Measurements from ENCODE around the gene FADS6. TPM values are rescaled to one million over a fixed set of nuclear protein-coding genes. Genes with fewer than 3 reads are reported as not detected.

Gene FADS6
- total RNA-seq, 2 donors from 2014 or later: not detected

GRCh38 chr17:74864297-74864865 lies 29.1 kb downstream of the FADS6 start:
- ATAC-seq (no peak), DNase-seq (ENCODE audit: low spot score in 2 of 2) (no peak)
- no peaks in the 10 kb centered on the region for H3K9me3 Mint-ChIP-seq
- H3K27ac Mint-ChIP-seq: no peak overlapping the region
- H3K36me3 Mint-ChIP-seq: no peaks in the 10 kb centered on the region

- H3K27ac Mint-ChIP-seq: no peak overlapping the region
- H3K36me3 Mint-ChIP-seq: no peaks in the 10 kb centered on the region
- H3K9me3 Mint-ChIP-seq: no peaks in the 10 kb centered on the region
- no peak for ATAC-seq
- DNase-seq (ENCODE audit: low spot score in 2 of 2): no peak
Measured at GRCh38 chr17:74863420-74864296, 29.8 kb downstream of the FADS6 start.

GRCh38 chr17:74862919-74863318 lies 30.5 kb downstream of the FADS6 start:
- ATAC-seq (no peak), DNase-seq (ENCODE audit: low spot score in 2 of 2) (no peak)
- H3K9me3 Mint-ChIP-seq: no peaks in the 10 kb centered on the region
- H3K27ac Mint-ChIP-seq: no peak overlapping the region
- H3K36me3 Mint-ChIP-seq: no peaks in the 10 kb centered on the region

GRCh38 chr17:74862108-74862901 lies 31.1 kb downstream of the FADS6 start:
- Mint-ChIP-seq H3K9me3 (no peaks in the 10 kb centered on the region), H3K36me3 (no peaks in the 10 kb centered on the region), H3K27ac (no peak overlapping the region)
- peak; percentile 47 to 75 for ATAC-seq
- peak in 1 of 2 donors; percentile 87 for DNase-seq (ENCODE audit: low spot score in 2 of 2)

- ATAC-seq (peak in 1 of 2 donors; percentile 6), DNase-seq (ENCODE audit: low spot score in 2 of 2) (peak in 1 of 2 donors; percentile 19)
- H3K27ac Mint-ChIP-seq: no peak overlapping the region
- H3K9me3 Mint-ChIP-seq: no peaks in the 10 kb centered on the region
- no peaks in the 10 kb centered on the region for H3K36me3 Mint-ChIP-seq
Measured at GRCh38 chr17:74861662-74862107, 31.7 kb downstream of the FADS6 start.

- Mint-ChIP-seq H3K9me3 (no peaks in the 10 kb centered on the region), H3K27ac (no peak overlapping the region), H3K36me3 (no peaks in the 10 kb centered on the region)
- no peak for ATAC-seq
- DNase-seq (ENCODE audit: low spot score in 2 of 2): peak in 1 of 2 donors; percentile 25
Measured at GRCh38 chr17:74860872-74861661, 32.4 kb downstream of the FADS6 start.

- Mint-ChIP-seq H3K27ac (no peak overlapping the region), H3K9me3 (no peaks in the 10 kb centered on the region), H3K36me3 (no peaks in the 10 kb centered on the region)
- DNase-seq (ENCODE audit: low spot score in 2 of 2) (peak in 1 of 2 donors; percentile 21), ATAC-seq (peak in 1 of 2 donors; percentile 5)
Measured at GRCh38 chr17:74860229-74860871, 33.1 kb downstream of the FADS6 start.

GRCh38 chr17:74859459-74860228 lies 33.8 kb downstream of the FADS6 start, which contains the start of gene GRIN2C:
Gene GRIN2C, minus strand, starts transcription at chr17:74859885. Its CDS starts 4,793 bp downstream, at chr17:74855092.
- H3K27ac Mint-ChIP-seq: no peak within 1 kb of the TSS
- ATAC-seq: peak; percentile 26 to 47
- H3K9me3 Mint-ChIP-seq: no peaks in the 10 kb centered on the region
- H3K36me3 Mint-ChIP-seq: no peaks in the 10 kb centered on the region
- peak in 1 of 2 donors; percentile 54 for DNase-seq (ENCODE audit: low spot score in 2 of 2)

GRCh38 chr17:74858672-74859458 lies 34.6 kb downstream of the FADS6 start:
- H3K36me3 Mint-ChIP-seq: no peaks in the 10 kb centered on the region
- no peak for DNase-seq (ENCODE audit: low spot score in 2 of 2)
- no peak for ATAC-seq
- H3K9me3 Mint-ChIP-seq: no peaks in the 10 kb centered on the region
- no peak overlapping the region for H3K27ac Mint-ChIP-seq

GRCh38 chr17:74857191-74857590 lies 36.2 kb downstream of the FADS6 start:
- Mint-ChIP-seq H3K27ac (no peak overlapping the region), H3K9me3 (no peaks in the 10 kb centered on the region), H3K36me3 (no peaks in the 10 kb centered on the region)
- DNase-seq (ENCODE audit: low spot score in 2 of 2) (no peak), ATAC-seq (no peak)

GRCh38 chr17:74856112-74856511 lies 37.3 kb downstream of the FADS6 start:
- no peak for ATAC-seq
- no peak for DNase-seq (ENCODE audit: low spot score in 2 of 2)
- Mint-ChIP-seq H3K36me3 (no peaks in the 10 kb centered on the region), H3K9me3 (no peaks in the 10 kb centered on the region), H3K27ac (no peak overlapping the region)

- Mint-ChIP-seq H3K9me3 (no peaks in the 10 kb centered on the region), H3K27ac (no peak overlapping the region), H3K36me3 (no peaks in the 10 kb centered on the region)
- no peak for ATAC-seq
- DNase-seq (ENCODE audit: low spot score in 2 of 2): no peak
Measured at GRCh38 chr17:74855323-74855722, 38.1 kb downstream of the FADS6 start.

- ATAC-seq (no peak), DNase-seq (ENCODE audit: low spot score in 2 of 2) (no peak)
- no peaks in the 10 kb centered on the region for H3K36me3 Mint-ChIP-seq
- no peaks in the 10 kb centered on the region for H3K9me3 Mint-ChIP-seq
- no peak overlapping the region for H3K27ac Mint-ChIP-seq
Measured at GRCh38 chr17:74854792-74855191, 38.6 kb downstream of the FADS6 start.

GRCh38 chr17:74853669-74854068 lies 39.8 kb downstream of the FADS6 start:
- Mint-ChIP-seq H3K9me3 (no peaks in the 10 kb centered on the region), H3K27ac (no peak overlapping the region), H3K36me3 (no peaks in the 10 kb centered on the region)
- DNase-seq (ENCODE audit: low spot score in 2 of 2): no peak
- ATAC-seq: no peak

- Mint-ChIP-seq H3K27ac (no peak overlapping the region), H3K9me3 (no peaks in the 10 kb centered on the region), H3K36me3 (no peaks in the 10 kb centered on the region)
- DNase-seq (ENCODE audit: low spot score in 2 of 2): no peak
- peak in 1 of 2 donors; percentile 6 for ATAC-seq
Measured at GRCh38 chr17:74853048-74853397, 40.4 kb downstream of the FADS6 start.
